Stimulated activated CD4-positive, alpha-beta T cell treated with anti-CD3 and anti-CD28 coated beads, Interleukin-4, amount 100 ng/mL, for 4 hours (primary cell): ENCODE data around the gene CCDC88C.

Experiments
- DNase-seq, 2 experiments: peaks; one replicate each; pipeline ENCODE4 v3.0.0-alpha.2; 2020

CCDC88C gene

DNA sequence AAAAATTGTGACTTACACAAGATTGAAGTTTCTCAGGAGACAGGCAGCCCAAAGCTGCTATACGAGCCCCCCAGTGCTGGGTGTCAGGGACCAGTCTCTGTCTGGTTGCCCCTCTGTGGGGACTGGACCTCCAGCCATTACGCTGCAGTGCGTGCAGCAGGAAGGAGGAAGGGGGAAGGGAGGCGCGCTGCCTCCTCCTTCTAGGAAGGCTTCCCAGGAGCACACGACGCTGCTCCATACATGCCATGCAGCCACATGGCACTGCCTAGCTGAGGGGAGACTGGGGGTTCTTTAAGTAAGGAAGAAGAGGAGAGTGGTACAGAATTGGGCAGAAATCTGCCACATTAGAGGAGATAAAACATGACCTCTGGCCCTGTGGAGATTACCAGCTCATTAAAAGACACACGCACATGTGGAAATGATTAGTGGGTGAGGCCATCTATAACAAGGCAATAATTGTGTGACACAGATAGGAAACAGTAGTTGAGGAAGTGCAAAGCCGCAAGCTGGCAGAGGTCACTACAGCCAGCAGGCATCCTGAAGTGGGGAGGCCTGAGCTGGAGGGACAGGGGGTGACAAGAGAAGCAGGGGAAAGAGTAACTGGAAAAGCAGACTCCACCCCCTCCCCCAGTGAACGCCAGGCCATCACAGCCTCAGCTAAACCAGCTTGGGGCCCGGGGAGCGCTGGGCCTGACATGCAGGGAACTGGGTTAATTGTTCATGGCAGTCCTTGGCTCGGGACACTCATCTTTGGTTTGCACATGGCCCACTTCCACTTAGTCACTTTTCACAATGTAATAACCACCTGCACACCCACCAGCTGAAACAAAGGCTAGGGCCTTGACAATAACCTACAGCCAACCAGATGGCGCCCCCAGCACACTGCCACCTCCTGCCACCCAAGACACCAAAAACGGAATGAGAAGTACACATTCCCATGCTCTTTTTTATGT is 39.6 kb downstream of the CCDC88C start:
- DNase-seq: no peak

- DNase-seq: no peak
Observed at GRCh38 chr14:91376547-91377477, 40.8 kb downstream of the CCDC88C start.

- no peak for DNase-seq
Observed at GRCh38 chr14:91375720-91376452, 41.7 kb downstream of the CCDC88C start.

GRCh38 chr14:91374879-91375702 is 42.5 kb downstream of the CCDC88C start:
- DNase-seq: no peak

DNA sequence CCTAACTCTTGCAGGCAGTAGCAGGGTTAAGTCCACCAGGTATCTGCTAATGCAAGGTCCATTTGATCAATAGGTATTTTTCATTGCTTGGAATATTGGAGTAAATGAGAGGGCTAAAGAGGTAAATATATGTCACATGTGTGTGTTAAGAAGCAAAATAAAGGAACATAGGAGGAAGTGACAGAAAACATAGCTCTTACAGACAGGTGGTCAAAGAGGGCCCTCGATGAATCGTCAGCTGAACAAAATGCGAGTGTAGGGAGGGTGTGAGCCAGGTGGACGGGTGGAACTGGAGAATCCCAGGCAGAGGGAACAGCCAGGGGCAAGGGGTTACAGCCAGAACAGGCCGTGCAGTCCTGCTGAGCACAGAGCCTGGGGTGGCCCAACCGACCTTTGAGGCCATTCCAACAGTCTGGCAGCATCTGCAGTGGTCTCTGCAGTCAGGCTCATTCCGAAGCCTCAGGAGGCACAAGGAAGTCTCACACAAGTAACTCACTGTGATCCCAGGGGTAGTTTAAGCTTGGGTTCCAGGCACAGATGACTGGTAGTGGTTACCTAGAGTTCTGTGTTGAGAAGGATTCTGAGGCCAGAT is 43.2 kb downstream of the CCDC88C start:
- no peak for DNase-seq

DNA sequence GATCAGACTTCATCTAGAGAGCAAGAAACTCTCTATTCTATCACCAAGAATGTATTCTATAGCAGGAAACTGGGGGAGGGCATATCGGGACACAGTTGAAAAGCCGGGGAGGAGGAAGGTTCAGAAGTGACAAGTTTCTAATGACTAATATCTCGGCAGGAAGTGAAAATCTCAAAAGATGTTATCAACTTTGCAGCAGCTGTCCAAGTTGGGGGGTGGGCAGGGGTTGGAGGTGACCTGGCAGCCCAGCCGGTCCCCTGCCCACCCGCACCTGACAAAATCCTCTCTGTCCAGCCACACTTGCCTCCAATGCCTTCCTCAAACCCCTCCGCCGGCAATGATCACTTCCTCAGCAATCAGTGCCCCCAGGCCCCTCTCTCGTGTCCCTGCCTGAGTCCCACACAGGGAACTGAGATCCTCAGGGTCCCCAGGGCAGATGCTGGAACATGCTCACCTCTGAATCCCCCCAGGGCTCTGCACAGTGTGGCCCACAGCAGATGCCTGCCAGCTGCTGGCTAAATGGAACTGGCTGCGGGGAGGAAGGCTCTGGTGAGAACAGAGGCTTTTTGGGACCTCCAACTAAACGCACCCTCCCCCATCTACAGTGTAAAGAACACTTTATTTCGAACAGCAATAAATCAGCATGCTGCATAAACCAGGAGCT is 43.9 kb downstream of the CCDC88C start:
- peak; percentile 34 to 69 for DNase-seq

DNA sequence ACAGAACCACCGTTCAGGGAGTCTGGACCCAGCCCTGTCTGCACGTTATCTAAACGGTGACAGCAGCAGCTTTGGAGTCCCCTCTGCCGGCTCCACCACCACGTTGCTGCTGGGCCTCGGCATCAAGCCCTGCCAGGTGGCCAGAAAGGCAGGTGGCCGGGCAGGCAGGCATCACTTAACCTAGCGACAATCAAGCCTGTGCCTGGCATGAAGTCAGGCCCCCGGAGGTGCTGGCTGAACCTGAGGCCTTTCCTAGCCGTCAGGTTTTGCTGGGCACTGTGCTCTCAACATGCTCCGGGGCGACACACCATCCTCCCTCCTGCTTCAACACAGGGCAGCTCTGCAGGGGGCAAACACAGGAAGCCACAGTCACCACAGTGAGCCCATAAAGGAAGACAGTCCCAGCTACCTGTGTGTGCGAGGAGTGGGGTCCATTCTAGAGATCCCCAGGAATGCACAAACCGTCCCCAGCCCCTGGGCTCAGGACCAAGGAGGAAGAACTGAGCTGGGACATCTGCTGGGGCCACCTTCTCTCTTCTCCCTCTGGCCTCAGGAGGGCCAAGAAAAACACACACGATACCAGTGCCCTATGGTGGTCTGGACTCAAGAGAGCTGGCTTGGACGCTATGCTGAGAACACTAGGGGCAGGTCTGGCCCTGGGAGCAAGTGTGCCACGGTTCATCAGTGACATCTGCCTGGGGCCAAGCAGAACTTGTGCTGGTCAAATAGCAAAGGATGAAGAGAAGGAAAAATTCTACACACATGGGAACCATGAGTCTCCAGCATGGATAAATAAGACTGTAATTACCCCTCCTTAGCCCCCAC is 44.7 kb downstream of the CCDC88C start:
- no peak for DNase-seq

GRCh38 chr14:91371990-91372375 is 45.6 kb downstream of the CCDC88C start:
- no peak for DNase-seq

GRCh38 chr14:91371011-91371989 is 46.3 kb downstream of the CCDC88C start:
- DNase-seq: no peak

DNA sequence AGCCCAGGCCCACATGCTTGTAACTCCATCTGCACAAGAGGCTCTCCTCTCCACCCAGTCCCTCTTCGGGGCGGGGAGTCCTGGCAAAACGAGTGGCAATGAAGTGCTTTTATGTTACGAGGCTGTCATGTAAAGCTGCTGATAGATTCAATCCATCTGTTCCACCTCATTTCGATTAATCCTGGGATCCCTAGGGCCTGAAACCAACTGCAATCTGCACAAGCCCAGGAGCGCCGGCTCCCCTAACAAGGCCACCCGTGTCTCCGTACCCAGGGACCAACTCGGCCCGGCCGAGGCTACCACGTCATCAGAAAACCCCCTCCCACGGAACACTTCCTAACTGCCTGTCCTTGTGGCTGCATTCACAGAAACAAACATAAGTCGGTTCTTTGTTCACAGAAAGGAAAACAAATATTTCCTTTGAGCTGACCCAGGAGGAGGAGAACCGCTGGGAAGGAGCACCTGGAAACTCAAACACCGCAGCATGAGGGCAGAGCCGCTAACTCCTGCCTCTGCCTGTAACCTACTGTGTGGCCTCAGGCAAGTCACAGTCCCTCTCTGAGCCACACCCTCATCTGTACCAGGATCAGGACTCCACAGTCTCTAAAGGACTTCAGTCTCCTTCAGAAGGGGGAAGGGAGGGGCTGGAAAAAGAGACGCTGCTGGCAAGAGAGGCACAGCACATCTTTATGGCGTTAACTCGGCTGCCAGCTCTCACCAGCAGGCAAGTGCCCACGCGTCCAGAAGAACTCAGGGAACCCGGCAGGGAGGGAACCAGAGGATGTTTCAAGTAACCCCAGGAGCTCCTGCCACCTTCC is 47.8 kb downstream of the CCDC88C start:
- DNase-seq: peak; percentile 54 to 65

GRCh38 chr14:91368776-91369416 is 48.7 kb downstream of the CCDC88C start:
- no peak for DNase-seq

GRCh38 chr14:91367173-91368171 is 50.1 kb downstream of the CCDC88C start:
- peak; percentile 32 to 54 for DNase-seq

- no peak for DNase-seq
Observed at GRCh38 chr14:91366749-91367148, 50.9 kb downstream of the CCDC88C start.

GRCh38 chr14:91365552-91365951 is 52.1 kb downstream of the CCDC88C start:
- no peak for DNase-seq

GRCh38 chr14:91364524-91365270 is 52.9 kb downstream of the CCDC88C start:
- DNase-seq: no peak
